Stimulated activated CD8-positive, alpha-beta memory T cell treated with anti-CD3 and anti-CD28 coated beads, Interleukin-4, amount 100 ng/mL, for 24 hours (primary cell): ENCODE results near the gene DEXI.
"Not testable (repeated sequence)": the region's sequence is repeated elsewhere in the genome, so short reads cannot be mapped to it uniquely, and the experiment has no call there.

Source experiments
- DNase-seq: peaks from one replicate; pipeline ENCODE4 v3.0.0-alpha.2; 2020; ENCODE audit warnings: low read depth

The DEXI gene

GRCh38 chr16:10968498-10968897, 26.2 kb upstream of the DEXI start:
- no peak for DNase-seq

GRCh38 chr16:10967986-10968385, 25.7 kb upstream of the DEXI start:
- DNase-seq: no peak

- not testable (repeated sequence) for DNase-seq
Observed at GRCh38 chr16:10966559-10966958, 24.3 kb upstream of the DEXI start.

- DNase-seq: no peak
Observed at GRCh38 chr16:10966129-10966528, 23.9 kb upstream of the DEXI start.

GRCh38 chr16:10965440-10966061, 23.3 kb upstream of the DEXI start:
- no peak for DNase-seq

- DNase-seq: no peak
Observed at GRCh38 chr16:10964891-10965326, 22.6 kb upstream of the DEXI start.

GRCh38 chr16:10964039-10964890, 22.0 kb upstream of the DEXI start:
- peak; percentile 72 for DNase-seq

- DNase-seq: no peak
Observed at GRCh38 chr16:10961231-10961630, 19.0 kb upstream of the DEXI start.

- DNase-seq: no peak
Observed at GRCh38 chr16:10959161-10959560, 16.9 kb upstream of the DEXI start.

GRCh38 chr16:10957771-10958482, 15.7 kb upstream of the DEXI start:
- no peak for DNase-seq

- no peak for DNase-seq
Observed at GRCh38 chr16:10954903-10955302, 12.6 kb upstream of the DEXI start.

GRCh38 chr16:10951026-10951425, 8.8 kb upstream of the DEXI start:
- no peak for DNase-seq

GRCh38 chr16:10950393-10950792, 8.1 kb upstream of the DEXI start:
- no peak for DNase-seq

GRCh38 chr16:10949424-10949970, 7.2 kb upstream of the DEXI start:
- no peak for DNase-seq

GRCh38 chr16:10947211-10947787, 5.0 kb upstream of the DEXI start:
- DNase-seq: no peak

GRCh38 chr16:10946308-10946707, 4.0 kb upstream of the DEXI start:
- DNase-seq: no peak

- no peak for DNase-seq
Observed at GRCh38 chr16:10945065-10945787, 3.0 kb upstream of the DEXI start.

- peak; percentile 95 for DNase-seq
Observed at GRCh38 chr16:10944249-10945064, 2.2 kb upstream of the DEXI start, which contains the start of gene CLEC16A. Gene CLEC16A (plus strand): TSS chr16:10944564. CDS start chr16:10944718, 154 bp downstream.

- DNase-seq: no peak
Observed at GRCh38 chr16:10943064-10943353, 741 bp upstream of the DEXI start.

- DNase-seq: not testable (repeated sequence)
Observed at GRCh38 chr16:10941935-10942351, 325 bp downstream of the DEXI start.
